Activated T-cell treated with anti-CD3 and anti-CD28 coated beads, Interleukin-2, amount 50 U/mL, for 24 hours (primary cell): ENCODE data around the gene ABO.
"Not testable (repeated sequence)": the region's sequence is repeated elsewhere in the genome, so short reads cannot be mapped to it uniquely, and the experiment has no call there.

ENCODE experiments used
- DNase-seq: peaks from one replicate; pipeline ENCODE4 v3.0.0-alpha.2; 2020
- H3K27ac Mint-ChIP-seq: 2 replicates; pipeline ENCODE4 v1.8.0; 2020; ENCODE audit warnings: mild to moderate bottlenecking, mixed read lengths
- H3K27me3 Mint-ChIP-seq: 2 replicates; pipeline ENCODE4 v1.8.0; 2020; ENCODE audit warnings: mixed read lengths
- H3K36me3 Mint-ChIP-seq: 2 replicates; pipeline ENCODE4 v1.8.0; 2020; ENCODE audit warnings: low read depth, mixed read lengths
- H3K4me1 Mint-ChIP-seq: 2 replicates; pipeline ENCODE4 v1.8.0; 2020; ENCODE audit warnings: low read depth, mixed read lengths
- H3K4me3 Mint-ChIP-seq: 2 replicates; pipeline ENCODE4 v1.8.0; 2020; ENCODE audit warnings: mild to moderate bottlenecking, moderate library complexity, mixed read lengths
- H3K9me3 Mint-ChIP-seq: 2 replicates; pipeline ENCODE4 v1.8.0; 2020; ENCODE audit warnings: mixed read lengths

The ABO gene

GRCh38 chr9:133205996-133206931, 68.7 kb downstream of the ABO start:
- Mint-ChIP-seq H3K4me3 (no peak overlapping the region), H3K27ac (no peak overlapping the region), H3K4me1 (no peaks in the 10 kb centered on the region), H3K36me3 (no peaks in the 10 kb centered on the region), H3K27me3 (peaks cover 17% of the 10 kb centered on the region), H3K9me3 (no peaks in the 10 kb centered on the region)
- DNase-seq, result peak; percentile 19

- peak; percentile 11 for DNase-seq
- not testable (repeated sequence) for H3K27ac Mint-ChIP-seq, H3K36me3 Mint-ChIP-seq, H3K4me3 Mint-ChIP-seq, H3K9me3 Mint-ChIP-seq, H3K4me1 Mint-ChIP-seq
- H3K27me3 Mint-ChIP-seq, result peaks cover 16% of the 10 kb centered on the region
Observed at GRCh38 chr9:133205481-133205887, 69.5 kb downstream of the ABO start.
